ENCODE measurements around the gene VMA21.

GRCh38 chrX:151424505-151424904 lies 27.5 kb downstream of the VMA21 start:
- TF ChIP-seq CTCF (conservative IDR thresholded peaks at IDR 0.05; ENCODE audit: low read depth, low read length) (no peak), EZH2 (IDR thresholded peaks at IDR 0.05; ENCODE audit: borderline replicate concordance, low read depth, low read length, poor library complexity, severe bottlenecking) (no peak)

Measured in A673 (cell line).